ENCODE results near the gene PDZRN4. TPM values are rescaled to one million over a fixed set of nuclear protein-coding genes. Genes with fewer than 3 reads are reported as not detected.

PDZRN4 gene
- polyA plus RNA-seq, 1 donor from 2014 or later, result 46.7 TPM

- no peaks in the 10 kb centered on the region for H3K36me3 ChIP-seq (ENCODE audit: insufficient read depth, low read length)
- no peaks in the 10 kb centered on the region for H3K9me3 ChIP-seq (ENCODE audit: low read length)
- H3K4me3 ChIP-seq (ENCODE audit: low read length), result no peak overlapping the region
- H3K9me2 ChIP-seq (ENCODE audit: insufficient read depth, low read length), result no peaks in the 10 kb centered on the region
- H3K27ac ChIP-seq (ENCODE audit: low read length), result peak overlapping the region; percentile 6
- TF ChIP-seq, protein P1, sequence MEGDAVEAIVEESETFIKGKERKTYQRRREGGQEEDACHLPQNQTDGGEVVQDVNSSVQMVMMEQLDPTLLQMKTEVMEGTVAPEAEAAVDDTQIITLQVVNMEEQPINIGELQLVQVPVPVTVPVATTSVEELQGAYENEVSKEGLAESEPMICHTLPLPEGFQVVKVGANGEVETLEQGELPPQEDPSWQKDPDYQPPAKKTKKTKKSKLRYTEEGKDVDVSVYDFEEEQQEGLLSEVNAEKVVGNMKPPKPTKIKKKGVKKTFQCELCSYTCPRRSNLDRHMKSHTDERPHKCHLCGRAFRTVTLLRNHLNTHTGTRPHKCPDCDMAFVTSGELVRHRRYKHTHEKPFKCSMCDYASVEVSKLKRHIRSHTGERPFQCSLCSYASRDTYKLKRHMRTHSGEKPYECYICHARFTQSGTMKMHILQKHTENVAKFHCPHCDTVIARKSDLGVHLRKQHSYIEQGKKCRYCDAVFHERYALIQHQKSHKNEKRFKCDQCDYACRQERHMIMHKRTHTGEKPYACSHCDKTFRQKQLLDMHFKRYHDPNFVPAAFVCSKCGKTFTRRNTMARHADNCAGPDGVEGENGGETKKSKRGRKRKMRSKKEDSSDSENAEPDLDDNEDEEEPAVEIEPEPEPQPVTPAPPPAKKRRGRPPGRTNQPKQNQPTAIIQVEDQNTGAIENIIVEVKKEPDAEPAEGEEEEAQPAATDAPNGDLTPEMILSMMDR (IDR thresholded peaks at IDR 0.05; ENCODE audit: poor library complexity, severe bottlenecking), result no peak
- TF ChIP-seq POLR2AphosphoS5 (IDR thresholded peaks at IDR 0.05), result no peak
- TF ChIP-seq, protein P2, sequence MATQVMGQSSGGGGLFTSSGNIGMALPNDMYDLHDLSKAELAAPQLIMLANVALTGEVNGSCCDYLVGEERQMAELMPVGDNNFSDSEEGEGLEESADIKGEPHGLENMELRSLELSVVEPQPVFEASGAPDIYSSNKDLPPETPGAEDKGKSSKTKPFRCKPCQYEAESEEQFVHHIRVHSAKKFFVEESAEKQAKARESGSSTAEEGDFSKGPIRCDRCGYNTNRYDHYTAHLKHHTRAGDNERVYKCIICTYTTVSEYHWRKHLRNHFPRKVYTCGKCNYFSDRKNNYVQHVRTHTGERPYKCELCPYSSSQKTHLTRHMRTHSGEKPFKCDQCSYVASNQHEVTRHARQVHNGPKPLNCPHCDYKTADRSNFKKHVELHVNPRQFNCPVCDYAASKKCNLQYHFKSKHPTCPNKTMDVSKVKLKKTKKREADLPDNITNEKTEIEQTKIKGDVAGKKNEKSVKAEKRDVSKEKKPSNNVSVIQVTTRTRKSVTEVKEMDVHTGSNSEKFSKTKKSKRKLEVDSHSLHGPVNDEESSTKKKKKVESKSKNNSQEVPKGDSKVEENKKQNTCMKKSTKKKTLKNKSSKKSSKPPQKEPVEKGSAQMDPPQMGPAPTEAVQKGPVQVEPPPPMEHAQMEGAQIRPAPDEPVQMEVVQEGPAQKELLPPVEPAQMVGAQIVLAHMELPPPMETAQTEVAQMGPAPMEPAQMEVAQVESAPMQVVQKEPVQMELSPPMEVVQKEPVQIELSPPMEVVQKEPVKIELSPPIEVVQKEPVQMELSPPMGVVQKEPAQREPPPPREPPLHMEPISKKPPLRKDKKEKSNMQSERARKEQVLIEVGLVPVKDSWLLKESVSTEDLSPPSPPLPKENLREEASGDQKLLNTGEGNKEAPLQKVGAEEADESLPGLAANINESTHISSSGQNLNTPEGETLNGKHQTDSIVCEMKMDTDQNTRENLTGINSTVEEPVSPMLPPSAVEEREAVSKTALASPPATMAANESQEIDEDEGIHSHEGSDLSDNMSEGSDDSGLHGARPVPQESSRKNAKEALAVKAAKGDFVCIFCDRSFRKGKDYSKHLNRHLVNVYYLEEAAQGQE (IDR thresholded peaks at IDR 0.05; ENCODE audit: borderline replicate concordance), result peak; percentile 28
- no peak overlapping the region for H3K9ac ChIP-seq (ENCODE audit: low read length)
- H3K27me3 ChIP-seq (ENCODE audit: insufficient read depth, low read depth, low read length), result no peaks in the 10 kb centered on the region
- no peak overlapping the region for H3K4me2 ChIP-seq (ENCODE audit: low read length)
- no peaks in the 10 kb centered on the region for H3F3A ChIP-seq (ENCODE audit: insufficient read depth, low read length, poor library complexity, severe bottlenecking)
- H4K20me1 ChIP-seq (ENCODE audit: insufficient read depth), result no peaks in the 10 kb centered on the region
- no peak overlapping the region for H2AFZ ChIP-seq (ENCODE audit: low read depth, low read length)
- H3K79me2 ChIP-seq (replicated peaks; ENCODE audit: insufficient read depth, low read length), result no peaks in the 10 kb centered on the region
Observed at GRCh38 chr12:41479426-41479825, 291.3 kb downstream of the PDZRN4 start.

DNA sequence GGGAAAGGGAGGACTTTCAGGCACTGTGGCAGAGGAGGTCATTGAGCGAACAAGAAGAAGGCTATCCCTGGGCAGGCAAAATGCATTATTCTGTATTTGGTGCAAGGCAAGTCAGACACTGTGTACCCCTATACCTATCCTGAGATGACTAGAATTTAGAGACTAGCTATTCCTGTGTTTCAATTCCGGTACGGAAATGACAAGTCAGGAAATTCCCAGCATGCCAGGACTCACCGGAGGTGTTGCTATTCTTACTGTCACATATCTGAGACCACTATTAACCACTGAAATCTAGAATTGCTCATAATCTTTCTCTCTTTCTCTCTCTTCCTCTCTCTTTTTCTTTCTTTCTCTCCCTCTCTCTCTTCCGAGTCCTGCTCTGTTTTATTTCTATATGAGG lies 297.1 kb downstream of the PDZRN4 start:
- H3K27ac ChIP-seq (ENCODE audit: low read length), result no peak overlapping the region
- H4K20me1 ChIP-seq (ENCODE audit: insufficient read depth), result no peaks in the 10 kb centered on the region
- H3K79me2 ChIP-seq (replicated peaks; ENCODE audit: insufficient read depth, low read length), result no peaks in the 10 kb centered on the region
- no peaks in the 10 kb centered on the region for H3F3A ChIP-seq (ENCODE audit: insufficient read depth, low read length, poor library complexity, severe bottlenecking)
- H3K27me3 ChIP-seq (ENCODE audit: insufficient read depth, low read depth, low read length), result no peaks in the 10 kb centered on the region
- no peaks in the 10 kb centered on the region for H3K36me3 ChIP-seq (ENCODE audit: insufficient read depth, low read length)
- H3K4me2 ChIP-seq (ENCODE audit: low read length), result no peak overlapping the region
- no peaks in the 10 kb centered on the region for H3K9me2 ChIP-seq (ENCODE audit: insufficient read depth, low read length)
- H3K9me3 ChIP-seq (ENCODE audit: low read length), result no peaks in the 10 kb centered on the region
- no peak overlapping the region for H3K9ac ChIP-seq (ENCODE audit: low read length)
- no peak overlapping the region for H2AFZ ChIP-seq (ENCODE audit: low read depth, low read length)
- TF ChIP-seq SMC3 (conservative IDR thresholded peaks at IDR 0.05; ENCODE audit: poor library complexity), result no peak
- no peak for TF ChIP-seq POLR2AphosphoS5 (IDR thresholded peaks at IDR 0.05)
- TF ChIP-seq TAF1 (IDR thresholded peaks at IDR 0.05; ENCODE audit: low read depth), result no peak
- no peak for TF ChIP-seq EP300 (conservative IDR thresholded peaks at IDR 0.05; ENCODE audit: poor library complexity, severe bottlenecking)
- TF ChIP-seq RAD21 (conservative IDR thresholded peaks at IDR 0.05), result no peak
- TF ChIP-seq EZH2 (IDR thresholded peaks at IDR 0.05; ENCODE audit: borderline replicate concordance, insufficient read depth, low read length, poor library complexity, severe bottlenecking), result no peak
- TF ChIP-seq MXI1 (conservative IDR thresholded peaks at IDR 0.05; ENCODE audit: poor library complexity, severe bottlenecking), result no peak
- TF ChIP-seq, protein P2 (IDR thresholded peaks at IDR 0.05; ENCODE audit: borderline replicate concordance), result no peak
- no peak overlapping the region for H3K4me3 ChIP-seq (ENCODE audit: low read length)
